Panc1 (cell line): ENCODE measurements around the gene MED12L. TPM values are rescaled to one million over a fixed set of nuclear protein-coding genes. Genes with fewer than 3 reads are reported as not detected.

Experiments
- ATAC-seq: fragments of 200-7000 bp; cut with Tn5 transposase; 2 replicates; pipeline ENCODE4 v1.9.1; 2020; ENCODE audit warnings: mild to moderate bottlenecking, moderate library complexity
- BruUV-seq: library from RNA; stranded (reverse); fragments of 400-500 nt; replicated peaks from 2 replicates; lab custom pipeline; 2021; lab: Mats Ljungman, UMichigan
- CTCF ChIA-PET: fragments of 300-600 bp; sonication (Branson Sonifier 250); formaldehyde crosslinking; loops from one replicate; lab custom pipeline; 2022; ENCODE audit warnings: antibody characterized with exemption; lab: Charles Lee
- POLR2A ChIA-PET: fragments of 300-600 bp; sonication (Branson Sonifier 250); formaldehyde crosslinking; loops from one replicate; lab custom pipeline; 2022; ENCODE audit warnings: antibody characterized with exemption; lab: Charles Lee
- DNase-seq: peaks from one replicate; pipeline ENCODE4 v3.0.0-alpha.2; 2010; ENCODE audit warnings: low read depth, low spot score
- H3K27ac ChIP-seq: 2 replicates; pipeline ENCODE4 v1.5.1; 2011; ENCODE audit warnings: mild to moderate bottlenecking, low read length, inconsistent platforms
- H3K27me3 ChIP-seq: fragments of 200-500 bp; sonication (Bioruptor generic); 2 replicates; pipeline ENCODE4 v1.6.0; 2014; ENCODE audit warnings: low read length, inconsistent platforms; ENCODE audit not compliant: control insufficient read depth, insufficient read depth
- H3K36me3 ChIP-seq: fragments of 200-500 bp; sonication (Bioruptor generic); 2 replicates; pipeline ENCODE4 v1.5.1; 2014; ENCODE audit warnings: inconsistent platforms, mild to moderate bottlenecking, low read length, moderate library complexity; ENCODE audit not compliant: control insufficient read depth, insufficient read depth
- H3K4me1 ChIP-seq: 2 replicates; pipeline ENCODE4 v1.5.1; 2011; ENCODE audit warnings: inconsistent platforms, mild to moderate bottlenecking, low read length, moderate library complexity; ENCODE audit not compliant: control insufficient read depth, insufficient read depth
- H3K4me3 ChIP-seq, 2 experiments: 2 replicates each; pipeline ENCODE4 v1.5.1; 2011 to 2012; ENCODE audit warnings: low read depth in 2 of 2, low read length in 2 of 2, mild to moderate bottlenecking in 2 of 2, inconsistent platforms in 1 of 2, moderate library complexity in 1 of 2
- H3K9me3 ChIP-seq: fragments of 200-500 bp; sonication (Bioruptor generic); 2 replicates; pipeline ENCODE4 v1.5.1; 2014; ENCODE audit warnings: low read depth, mild to moderate bottlenecking, inconsistent platforms, low read length, moderate library complexity; ENCODE audit not compliant: control insufficient read depth, insufficient read depth
- POLR2AphosphoS5 ChIP-seq: IDR thresholded peaks from 2 replicates; pipeline ENCODE4 v1.6.1; 2012; ENCODE audit warnings: mild to moderate bottlenecking, low read depth, low read length, moderate library complexity
- SIN3A ChIP-seq: IDR thresholded peaks from 2 replicates; pipeline ENCODE4 v1.6.1; 2012; ENCODE audit warnings: low read depth, mild to moderate bottlenecking, low read length, moderate library complexity, borderline replicate concordance; ENCODE audit not compliant: insufficient read depth
- TCF7L2 ChIP-seq: IDR thresholded peaks from 2 replicates; pipeline ENCODE4 v1.6.1; 2011; ENCODE audit warnings: mild to moderate bottlenecking, low read depth, low read length, inconsistent platforms
- in situ Hi-C: cut with HindIII; loops from 2 replicates; pipeline ENCODE4 v1.10.0; 2016; ENCODE audit warnings: low sequenced_read_pairs, low pct_unique_long_range_greater_than_20kb
- intact Hi-C: fragments of 100-400 bp; cut with micrococcal nuclease; formaldehyde crosslinking; loops from one replicate; pipeline ENCODE4 v1.10.0; 2022; ENCODE audit not compliant: unreplicated experiment
- total RNA-seq: library from RNA; stranded (reverse); gene quantifications from one replicate; pipeline ENCODE4 v1.2.1, GENCODE V29; 2021; ENCODE audit not compliant: unreplicated experiment
- TF ChIP-seq, protein P1 (sequence below): fragments of 450-650 bp; IDR thresholded peaks from 2 replicates; pipeline ENCODE4 v1.5.1; 2017; ENCODE audit warnings: mild to moderate bottlenecking
- TF ChIP-seq, protein P2 (sequence below), 2 experiments: IDR thresholded peaks; 2 replicates each; pipeline ENCODE4 v1.6.1; 2011 to 2012; ENCODE audit warnings: low read depth in 2 of 2, control low read depth in 1 of 2, low read length in 1 of 2, mild to moderate bottlenecking in 1 of 2, moderate library complexity in 1 of 2; ENCODE audit not compliant: insufficient read depth in 1 of 2

Gene MED12L
- total RNA-seq, 1 experiment from 2014 or later = 2.8 TPM

DNA sequence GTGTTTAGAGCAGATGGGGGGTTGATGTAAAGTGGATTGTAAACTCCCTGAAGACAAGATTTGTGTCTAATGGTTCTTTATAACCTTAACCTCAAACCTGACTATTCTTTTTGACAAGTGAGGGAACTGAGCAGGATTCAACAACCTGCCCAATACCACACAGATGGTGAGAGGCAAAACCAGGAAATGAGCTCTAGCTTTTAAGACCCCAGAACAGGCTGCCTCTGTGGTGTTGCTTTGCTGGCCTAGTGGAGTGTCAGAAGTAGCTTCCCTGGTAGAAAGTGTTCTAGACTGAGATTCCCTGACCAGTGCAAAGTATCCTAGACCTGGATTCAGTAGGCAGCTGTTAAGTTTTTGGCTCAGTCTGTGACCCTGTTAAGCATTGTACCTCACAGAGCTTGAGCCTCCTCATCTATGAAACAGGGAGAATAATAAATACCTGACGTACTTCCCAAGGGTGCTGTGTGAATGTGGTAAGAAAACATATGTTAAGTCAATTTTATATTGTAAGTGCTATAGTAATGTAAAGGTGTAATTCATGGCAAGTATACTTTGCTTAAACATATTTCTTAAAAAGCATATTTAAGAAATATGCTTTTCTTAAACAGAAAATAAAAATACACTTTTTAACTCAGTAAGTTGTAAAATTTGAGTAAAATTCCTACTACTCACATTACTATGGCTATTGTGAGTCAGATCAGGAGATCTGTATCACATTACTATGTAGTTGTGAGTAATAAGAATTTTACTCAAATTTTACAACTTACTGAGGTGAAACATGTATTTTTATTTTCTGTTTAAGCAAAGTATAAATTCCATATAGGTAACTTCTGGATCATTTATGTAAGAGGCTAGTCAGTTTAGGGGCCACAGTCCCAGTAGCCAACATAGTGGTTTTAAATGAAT is 222.4 kb downstream of the MED12L start:
- H3K4me3 ChIP-seq = no peak overlapping the region
- CTCF ChIA-PET = no interaction called here
- BruUV-seq = no TSS peak
- no peaks in the 10 kb centered on the region for H3K36me3 ChIP-seq
- DNase-seq (no peak), ATAC-seq (no peak)
- no peaks in the 10 kb centered on the region for H3K9me3 ChIP-seq
- TF ChIP-seq POLR2AphosphoS5 (no peak), SIN3A (no peak), TCF7L2 (no peak)
- TF ChIP-seq, protein P1, sequence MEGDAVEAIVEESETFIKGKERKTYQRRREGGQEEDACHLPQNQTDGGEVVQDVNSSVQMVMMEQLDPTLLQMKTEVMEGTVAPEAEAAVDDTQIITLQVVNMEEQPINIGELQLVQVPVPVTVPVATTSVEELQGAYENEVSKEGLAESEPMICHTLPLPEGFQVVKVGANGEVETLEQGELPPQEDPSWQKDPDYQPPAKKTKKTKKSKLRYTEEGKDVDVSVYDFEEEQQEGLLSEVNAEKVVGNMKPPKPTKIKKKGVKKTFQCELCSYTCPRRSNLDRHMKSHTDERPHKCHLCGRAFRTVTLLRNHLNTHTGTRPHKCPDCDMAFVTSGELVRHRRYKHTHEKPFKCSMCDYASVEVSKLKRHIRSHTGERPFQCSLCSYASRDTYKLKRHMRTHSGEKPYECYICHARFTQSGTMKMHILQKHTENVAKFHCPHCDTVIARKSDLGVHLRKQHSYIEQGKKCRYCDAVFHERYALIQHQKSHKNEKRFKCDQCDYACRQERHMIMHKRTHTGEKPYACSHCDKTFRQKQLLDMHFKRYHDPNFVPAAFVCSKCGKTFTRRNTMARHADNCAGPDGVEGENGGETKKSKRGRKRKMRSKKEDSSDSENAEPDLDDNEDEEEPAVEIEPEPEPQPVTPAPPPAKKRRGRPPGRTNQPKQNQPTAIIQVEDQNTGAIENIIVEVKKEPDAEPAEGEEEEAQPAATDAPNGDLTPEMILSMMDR = no peak
- TF ChIP-seq, protein P2, sequence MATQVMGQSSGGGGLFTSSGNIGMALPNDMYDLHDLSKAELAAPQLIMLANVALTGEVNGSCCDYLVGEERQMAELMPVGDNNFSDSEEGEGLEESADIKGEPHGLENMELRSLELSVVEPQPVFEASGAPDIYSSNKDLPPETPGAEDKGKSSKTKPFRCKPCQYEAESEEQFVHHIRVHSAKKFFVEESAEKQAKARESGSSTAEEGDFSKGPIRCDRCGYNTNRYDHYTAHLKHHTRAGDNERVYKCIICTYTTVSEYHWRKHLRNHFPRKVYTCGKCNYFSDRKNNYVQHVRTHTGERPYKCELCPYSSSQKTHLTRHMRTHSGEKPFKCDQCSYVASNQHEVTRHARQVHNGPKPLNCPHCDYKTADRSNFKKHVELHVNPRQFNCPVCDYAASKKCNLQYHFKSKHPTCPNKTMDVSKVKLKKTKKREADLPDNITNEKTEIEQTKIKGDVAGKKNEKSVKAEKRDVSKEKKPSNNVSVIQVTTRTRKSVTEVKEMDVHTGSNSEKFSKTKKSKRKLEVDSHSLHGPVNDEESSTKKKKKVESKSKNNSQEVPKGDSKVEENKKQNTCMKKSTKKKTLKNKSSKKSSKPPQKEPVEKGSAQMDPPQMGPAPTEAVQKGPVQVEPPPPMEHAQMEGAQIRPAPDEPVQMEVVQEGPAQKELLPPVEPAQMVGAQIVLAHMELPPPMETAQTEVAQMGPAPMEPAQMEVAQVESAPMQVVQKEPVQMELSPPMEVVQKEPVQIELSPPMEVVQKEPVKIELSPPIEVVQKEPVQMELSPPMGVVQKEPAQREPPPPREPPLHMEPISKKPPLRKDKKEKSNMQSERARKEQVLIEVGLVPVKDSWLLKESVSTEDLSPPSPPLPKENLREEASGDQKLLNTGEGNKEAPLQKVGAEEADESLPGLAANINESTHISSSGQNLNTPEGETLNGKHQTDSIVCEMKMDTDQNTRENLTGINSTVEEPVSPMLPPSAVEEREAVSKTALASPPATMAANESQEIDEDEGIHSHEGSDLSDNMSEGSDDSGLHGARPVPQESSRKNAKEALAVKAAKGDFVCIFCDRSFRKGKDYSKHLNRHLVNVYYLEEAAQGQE (IDR thresholded peaks at IDR 0.05; ENCODE audit: insufficient read depth in 1 of 2, low read depth in 2 of 2, low read length in 1 of 2) = no peak
- H3K27ac ChIP-seq = no peak overlapping the region
- H3K27me3 ChIP-seq = no peaks in the 10 kb centered on the region
- POLR2A ChIA-PET = no interaction called here
- intact Hi-C loops = no loop called here
- in situ Hi-C loops = no loop called here
- no peaks in the 10 kb centered on the region for H3K4me1 ChIP-seq

- Histone ChIP-seq H3K9me3 (no peaks in the 10 kb centered on the region), H3K4me1 (no peaks in the 10 kb centered on the region), H3K36me3 (no peaks in the 10 kb centered on the region), H3K27me3 (no peaks in the 10 kb centered on the region), H3K4me3 (no peak overlapping the region), H3K27ac (no peak overlapping the region)
- ATAC-seq (no peak), DNase-seq (no peak)
- intact Hi-C loops (no loop called here), in situ Hi-C loops (no loop called here)
- POLR2A ChIA-PET = no interaction called here
- CTCF ChIA-PET = no interaction called here
- TF ChIP-seq SIN3A = no peak
- TF ChIP-seq, protein P1 = no peak
- TF ChIP-seq, protein P2 (IDR thresholded peaks at IDR 0.05; ENCODE audit: insufficient read depth in 1 of 2, low read depth in 2 of 2, low read length in 1 of 2) = no peak
- no peak for TF ChIP-seq POLR2AphosphoS5
- no peak for TF ChIP-seq TCF7L2
- no TSS peak for BruUV-seq
Measured at GRCh38 chr3:151309566-151309965, 224.1 kb downstream of the MED12L start.
